ENCODE data around the gene C9orf50. TPM values are rescaled to one million over a fixed set of nuclear protein-coding genes. Genes with fewer than 3 reads are reported as not detected.

The C9orf50 gene
- total RNA-seq, 2 donors from 2014 or later = not detected

- Histone ChIP-seq H3K9ac (ENCODE audit: low read depth in 2 of 2, low read length in 2 of 2) (no peak overlapping the region), H3K4me1 (no peaks in the 10 kb centered on the region), H3K27ac (no peak overlapping the region), H3K36me3 (no peaks in the 10 kb centered on the region), H3K4me3 (no peak overlapping the region), H3K9me3 (no peaks in the 10 kb centered on the region), H3K27me3 (no peaks in the 10 kb centered on the region)
- no peak for DNase-seq
- TF ChIP-seq CTCF (IDR thresholded peaks at IDR 0.05) = no peak
- intact Hi-C loops (cut with DNase I) = no loop called here
These were observed 30.4 kb downstream of the C9orf50 start for GRCh38 chr9:129590466-129590865.

GRCh38 chr9:129587487-129588262 lies 33.2 kb downstream of the C9orf50 start:
- no peaks in the 10 kb centered on the region for H3K36me3 ChIP-seq
- H3K9ac ChIP-seq (ENCODE audit: low read depth in 2 of 2, low read length in 2 of 2) = no peak overlapping the region
- H3K9me3 ChIP-seq = no peaks in the 10 kb centered on the region
- DNase-seq = no peak
- H3K27me3 ChIP-seq = no peaks in the 10 kb centered on the region
- no peaks in the 10 kb centered on the region for H3K4me1 ChIP-seq
- TF ChIP-seq CTCF (IDR thresholded peaks at IDR 0.05) = no peak
- H3K27ac ChIP-seq = no peak overlapping the region
- H3K4me3 ChIP-seq = no peak overlapping the region
- intact Hi-C loops (cut with DNase I) = no loop called here

- Histone ChIP-seq H3K4me3 (no peak overlapping the region), H3K36me3 (no peaks in the 10 kb centered on the region), H3K9me3 (no peaks in the 10 kb centered on the region), H3K27me3 (no peaks in the 10 kb centered on the region), H3K9ac (ENCODE audit: low read depth in 2 of 2, low read length in 2 of 2) (no peak overlapping the region), H3K27ac (no peak overlapping the region), H3K4me1 (no peaks in the 10 kb centered on the region)
- intact Hi-C loops (cut with DNase I) = no loop called here
- TF ChIP-seq CTCF (IDR thresholded peaks at IDR 0.05) = no peak
- no peak for DNase-seq
These were observed 34.2 kb downstream of the C9orf50 start for GRCh38 chr9:129586685-129587084.

GRCh38 chr9:129586245-129586644 lies 34.7 kb downstream of the C9orf50 start:
- H3K36me3 ChIP-seq = no peaks in the 10 kb centered on the region
- H3K27ac ChIP-seq = no peak overlapping the region
- H3K9me3 ChIP-seq = no peaks in the 10 kb centered on the region
- H3K9ac ChIP-seq (ENCODE audit: low read depth in 2 of 2, low read length in 2 of 2) = no peak overlapping the region
- intact Hi-C loops (cut with DNase I) = no loop called here
- DNase-seq = no peak
- H3K4me3 ChIP-seq = no peak overlapping the region
- H3K27me3 ChIP-seq = no peaks in the 10 kb centered on the region
- no peaks in the 10 kb centered on the region for H3K4me1 ChIP-seq
- no peak for TF ChIP-seq CTCF (IDR thresholded peaks at IDR 0.05)

- H3K4me3 ChIP-seq = no peak overlapping the region
- no peaks in the 10 kb centered on the region for H3K9me3 ChIP-seq
- no peaks in the 10 kb centered on the region for H3K27me3 ChIP-seq
- H3K4me1 ChIP-seq = no peaks in the 10 kb centered on the region
- no peak overlapping the region for H3K27ac ChIP-seq
- intact Hi-C loops (cut with DNase I) = no loop called here
- no peaks in the 10 kb centered on the region for H3K36me3 ChIP-seq
- H3K9ac ChIP-seq (ENCODE audit: low read depth in 2 of 2, low read length in 2 of 2) = no peak overlapping the region
- no peak for DNase-seq
- no peak for TF ChIP-seq CTCF (IDR thresholded peaks at IDR 0.05)
These were observed 35.5 kb downstream of the C9orf50 start for GRCh38 chr9:129585352-129585751.

Data from colonic mucosa (tissue), 4 donors.